GM10266 (cell line): Measurements from ENCODE around the gene ZNF775.

Experiments
- DNase-seq: peaks from one replicate; pipeline ENCODE4 v3.0.0; 2012; ENCODE audit errors: extremely low spot score
- CTCF ChIP-seq: IDR thresholded peaks from 2 replicates; pipeline ENCODE4 v1.5.1; 2012; ENCODE audit warnings: mild to moderate bottlenecking, low read depth; ENCODE audit not compliant: control insufficient read depth, insufficient read depth; ENCODE audit errors: missing control alignments

The ZNF775 gene

GRCh38 chr7:150407588-150408392 is 28.7 kb downstream of the ZNF775 start:
- no peak for DNase-seq
- TF ChIP-seq CTCF, result no peak

GRCh38 chr7:150408393-150409299 is 29.5 kb downstream of the ZNF775 start:
- no peak for TF ChIP-seq CTCF
- DNase-seq, result peak; percentile 58

GRCh38 chr7:150409300-150410030 is 30.3 kb downstream of the ZNF775 start:
- no peak for DNase-seq
- no peak for TF ChIP-seq CTCF

GRCh38 chr7:150410131-150410530 is 31.0 kb downstream of the ZNF775 start:
- DNase-seq, result no peak
- TF ChIP-seq CTCF, result no peak

- TF ChIP-seq CTCF, result no peak
- DNase-seq, result no peak
These were observed 31.7 kb downstream of the ZNF775 start for GRCh38 chr7:150410680-150411346.

- DNase-seq, result no peak
- TF ChIP-seq CTCF, result no peak
These were observed 32.5 kb downstream of the ZNF775 start for GRCh38 chr7:150411606-150412005.
